Keratinocyte (primary cell): Measurements from ENCODE around the gene RPL39. TPM values are rescaled to one million over a fixed set of nuclear protein-coding genes. Genes with fewer than 3 reads are reported as not detected.

Experiments
- DNase-seq: peaks from one replicate; pipeline ENCODE4 v3.0.0-alpha.2; 2011; ENCODE audit warnings: low read depth, missing footprints, low spot score
- FAIRE-seq: peaks from 2 replicates; lab custom pipeline; 2011; peaks lifted over from hg19 to GRCh38; lab: Jason Lieb, UNC
- H2AFZ ChIP-seq: 2 replicates; pipeline ENCODE4 v1.6.0; 2012; ENCODE audit warnings: low read length, control low read depth, inconsistent platforms; ENCODE audit not compliant: control insufficient read depth
- H3K27ac ChIP-seq: 2 replicates; pipeline ENCODE4 v1.5.1; 2011; ENCODE audit warnings: low read length; ENCODE audit not compliant: control insufficient read depth, insufficient read depth
- H3K27me3 ChIP-seq: 3 replicates; pipeline ENCODE4 v1.6.0; 2011; ENCODE audit warnings: low read length; ENCODE audit not compliant: control insufficient read depth, insufficient read depth; ENCODE audit errors: extremely low read depth
- H3K36me3 ChIP-seq, 2 experiments: 2 replicates in 1 of 2; 3 replicates in 1 of 2; pipeline ENCODE4 v1.5.1; 2011; ENCODE audit warnings: low read length in 2 of 2, mild to moderate bottlenecking in 1 of 2; ENCODE audit not compliant: control insufficient read depth in 2 of 2, insufficient read depth in 2 of 2; ENCODE audit errors: extremely low read depth in 1 of 2
- H3K4me1 ChIP-seq: 3 replicates; pipeline ENCODE4 v1.5.1; 2011; ENCODE audit warnings: low read length; ENCODE audit not compliant: control insufficient read depth, insufficient read depth; ENCODE audit errors: extremely low read depth
- H3K4me2 ChIP-seq: 3 replicates; pipeline ENCODE4 v1.6.0; 2011; ENCODE audit warnings: low read depth, low read length; ENCODE audit not compliant: control insufficient read depth, insufficient read depth; ENCODE audit errors: extremely low read depth
- H3K4me3 ChIP-seq, 3 experiments: fragments of 200-600 bp in 1 of 3; sonication (generic) in 1 of 3; 2 replicates in 2 of 3; 3 replicates in 1 of 3; pipeline ENCODE4 v1.5.1; 2011 to 2016; ENCODE audit warnings: low read length in 3 of 3, mild to moderate bottlenecking in 3 of 3, control low read depth in 2 of 3, inconsistent platforms in 1 of 3, low read depth in 1 of 3, mixed read lengths in 1 of 3, mixed run types in 1 of 3, moderate library complexity in 1 of 3; ENCODE audit not compliant: control insufficient read depth in 2 of 3, insufficient read depth in 2 of 3; ENCODE audit errors: extremely low read depth in 1 of 3
- H3K79me2 ChIP-seq: 2 replicates; pipeline ENCODE4 v1.6.0; 2012; ENCODE audit warnings: low read length; ENCODE audit not compliant: control insufficient read depth, insufficient read depth
- H3K9ac ChIP-seq: 3 replicates; pipeline ENCODE4 v1.6.0; 2011; ENCODE audit warnings: low read length; ENCODE audit not compliant: control insufficient read depth, insufficient read depth; ENCODE audit errors: extremely low read depth
- H3K9me1 ChIP-seq: 3 replicates; pipeline ENCODE4 v1.6.0; 2011; ENCODE audit warnings: low read length; ENCODE audit not compliant: control insufficient read depth, insufficient read depth; ENCODE audit errors: extremely low read depth
- H3K9me3 ChIP-seq: 2 replicates; pipeline ENCODE4 v1.5.1; 2012; ENCODE audit warnings: low read depth, low read length; ENCODE audit not compliant: control insufficient read depth
- H4K20me1 ChIP-seq: 3 replicates; pipeline ENCODE4 v1.6.0; 2011; ENCODE audit warnings: low read length; ENCODE audit not compliant: control insufficient read depth, insufficient read depth; ENCODE audit errors: extremely low read depth
- EZH2 ChIP-seq: IDR thresholded peaks from one replicate; pipeline ENCODE4 v1.6.1; 2012; ENCODE audit warnings: inconsistent platforms, mild to moderate bottlenecking, low read length, moderate library complexity
- dilution Hi-C: fragments of 300-500 bp; cut with MboI; formaldehyde crosslinking; loops from one replicate; pipeline ENCODE4 v1.7.0; 2020; ENCODE audit warnings: low sequenced_read_pairs; ENCODE audit not compliant: extremely low pct_ligation_motif_present
- polyA plus RNA-seq, 5 experiments: library from polyadenylated mRNA; depleted of rRNA in 3 of 5; stranded (reverse) in 3 of 5; stranded (forward) in 1 of 5; unstranded in 1 of 5; fragments of >200 nt; gene quantifications; 1 replicate in 1 of 5; 2 replicates in 3 of 5; 3 replicates in 1 of 5; pipeline versions ENCODE4 v1.2.1 to v1.2.3, GENCODE V29; 2011 to 2012; ENCODE audit warnings: missing spikeins in 2 of 5, low read depth in 1 of 5, low replicate concordance in 1 of 5
- TF ChIP-seq, protein P1 (sequence below), 3 experiments: IDR thresholded peaks in 1 of 3; conservative IDR thresholded peaks in 1 of 3; optimal IDR thresholded peaks in 1 of 3; 2 replicates in 2 of 3; 3 replicates in 1 of 3; pipeline versions ENCODE3 to v1.5.1; 2011; ENCODE audit warnings: low read length in 3 of 3, mild to moderate bottlenecking in 3 of 3, moderate library complexity in 2 of 3, control low read depth in 1 of 3, inconsistent platforms in 1 of 3; ENCODE audit not compliant: insufficient read depth in 2 of 3; ENCODE audit errors: extremely low read depth in 1 of 3

Gene RPL39
- polyA plus RNA-seq, 1 donor (not counting 4 experiments of a cell fraction or from before 2014, with no cell fraction given) = 2,842 TPM

DNA sequence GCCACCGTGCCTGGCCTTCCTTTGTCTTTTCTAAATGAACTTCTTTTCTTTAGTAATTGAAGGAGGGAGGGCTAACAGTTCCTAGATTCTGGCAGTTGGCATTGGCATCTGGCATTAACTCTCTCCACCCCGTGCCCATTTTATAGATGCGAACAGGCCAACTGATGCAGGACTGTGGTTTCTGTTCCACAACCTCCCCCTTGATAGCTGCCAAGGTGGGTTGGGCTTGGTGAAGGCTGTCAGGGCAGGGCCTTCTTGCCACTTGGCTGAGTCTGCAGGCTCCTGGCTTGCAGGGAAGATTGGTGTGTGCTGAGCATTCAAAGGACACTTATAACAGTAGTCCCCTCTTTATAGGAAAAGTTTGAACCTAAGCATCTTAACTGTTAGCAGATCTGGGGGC lies 28.7 kb downstream of the RPL39 start:
- FAIRE-seq = no peak
- dilution Hi-C loops = no loop called here
- no peak overlapping the region for H3K4me3 ChIP-seq
- H3K9ac ChIP-seq = no peak overlapping the region
- no peaks in the 10 kb centered on the region for H3K4me1 ChIP-seq
- H2AFZ ChIP-seq = no peak overlapping the region
- no peaks in the 10 kb centered on the region for H3K79me2 ChIP-seq
- H3K9me3 ChIP-seq = no peaks in the 10 kb centered on the region
- H3K4me2 ChIP-seq = no peak overlapping the region
- TF ChIP-seq, protein P1, sequence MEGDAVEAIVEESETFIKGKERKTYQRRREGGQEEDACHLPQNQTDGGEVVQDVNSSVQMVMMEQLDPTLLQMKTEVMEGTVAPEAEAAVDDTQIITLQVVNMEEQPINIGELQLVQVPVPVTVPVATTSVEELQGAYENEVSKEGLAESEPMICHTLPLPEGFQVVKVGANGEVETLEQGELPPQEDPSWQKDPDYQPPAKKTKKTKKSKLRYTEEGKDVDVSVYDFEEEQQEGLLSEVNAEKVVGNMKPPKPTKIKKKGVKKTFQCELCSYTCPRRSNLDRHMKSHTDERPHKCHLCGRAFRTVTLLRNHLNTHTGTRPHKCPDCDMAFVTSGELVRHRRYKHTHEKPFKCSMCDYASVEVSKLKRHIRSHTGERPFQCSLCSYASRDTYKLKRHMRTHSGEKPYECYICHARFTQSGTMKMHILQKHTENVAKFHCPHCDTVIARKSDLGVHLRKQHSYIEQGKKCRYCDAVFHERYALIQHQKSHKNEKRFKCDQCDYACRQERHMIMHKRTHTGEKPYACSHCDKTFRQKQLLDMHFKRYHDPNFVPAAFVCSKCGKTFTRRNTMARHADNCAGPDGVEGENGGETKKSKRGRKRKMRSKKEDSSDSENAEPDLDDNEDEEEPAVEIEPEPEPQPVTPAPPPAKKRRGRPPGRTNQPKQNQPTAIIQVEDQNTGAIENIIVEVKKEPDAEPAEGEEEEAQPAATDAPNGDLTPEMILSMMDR (optimal IDR thresholded peaks at IDR 0.05 in 1 of 3, IDR thresholded peaks at IDR 0.05 in 1 of 3, conservative IDR thresholded peaks at IDR 0.05 in 1 of 3; ENCODE audit: extremely low read depth in 1 of 3, insufficient read depth in 2 of 3, low read length in 3 of 3) = no peak
- no peak for TF ChIP-seq EZH2
- H3K27me3 ChIP-seq = peaks cover 4% of the 10 kb centered on the region
- H4K20me1 ChIP-seq = no peaks in the 10 kb centered on the region
- H3K27ac ChIP-seq = no peak overlapping the region
- DNase-seq = no peak
- H3K36me3 ChIP-seq = no peaks in the 10 kb centered on the region
- H3K9me1 ChIP-seq = no peaks in the 10 kb centered on the region

DNA sequence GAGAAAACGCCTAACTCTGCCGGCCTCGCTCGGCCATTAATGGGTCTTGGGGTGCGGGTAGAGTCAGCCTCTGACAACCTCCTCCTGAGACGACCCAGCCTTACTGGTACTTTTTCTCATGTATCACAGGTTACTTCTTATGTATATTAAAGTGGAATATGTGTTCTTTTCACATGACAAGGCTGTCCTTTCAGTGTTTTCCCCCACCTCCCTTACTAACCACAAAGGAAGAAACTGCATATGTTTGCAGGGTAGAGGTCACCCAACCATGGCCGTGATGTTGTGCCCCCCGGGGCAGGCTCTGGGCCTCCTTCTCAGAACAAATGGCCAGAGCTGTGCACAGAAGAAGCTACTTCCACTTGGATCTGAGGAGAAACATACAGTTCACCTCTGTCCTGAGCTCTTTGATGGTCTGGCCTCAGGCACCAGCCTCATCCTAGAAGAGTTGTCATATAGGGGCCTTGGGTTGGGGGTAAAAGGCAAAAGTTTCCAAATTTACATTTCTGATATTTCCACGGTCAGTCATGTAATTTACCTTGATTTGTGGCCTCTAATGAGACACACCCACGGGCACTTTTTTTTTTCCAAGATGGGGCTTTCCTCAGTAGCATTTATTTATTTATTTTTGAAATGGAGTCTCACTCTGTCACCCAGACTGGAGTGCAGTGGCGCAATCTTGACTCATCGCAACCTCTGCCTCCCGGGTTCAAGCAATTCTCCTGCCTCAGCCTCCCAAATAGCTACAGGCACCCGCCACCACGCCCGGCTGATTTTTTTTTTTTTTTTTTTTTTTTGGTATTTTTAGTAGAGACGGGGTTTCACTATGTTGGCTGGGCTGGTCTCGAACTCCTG lies 31.2 kb downstream of the RPL39 start:
- FAIRE-seq = no peak

More for the DNA sequence above, 31.2 kb downstream of the RPL39 start:
- H3K27me3 ChIP-seq = peaks cover 4% of the 10 kb centered on the region
- DNase-seq = no peak
- no peaks in the 10 kb centered on the region for H3K36me3 ChIP-seq
- H3K9me3 ChIP-seq = no peaks in the 10 kb centered on the region
- H3K4me2 ChIP-seq = no peak overlapping the region
- TF ChIP-seq, protein P1 (optimal IDR thresholded peaks at IDR 0.05 in 1 of 3, IDR thresholded peaks at IDR 0.05 in 1 of 3, conservative IDR thresholded peaks at IDR 0.05 in 1 of 3; ENCODE audit: extremely low read depth in 1 of 3, insufficient read depth in 2 of 3, low read length in 3 of 3) = no peak
- no peak for TF ChIP-seq EZH2
- H4K20me1 ChIP-seq = no peaks in the 10 kb centered on the region
- no peak overlapping the region for H2AFZ ChIP-seq
- H3K79me2 ChIP-seq = no peaks in the 10 kb centered on the region
- H3K27ac ChIP-seq = no peak overlapping the region
- H3K4me3 ChIP-seq = no peak overlapping the region
- no peaks in the 10 kb centered on the region for H3K4me1 ChIP-seq
- no peaks in the 10 kb centered on the region for H3K9me1 ChIP-seq
- H3K9ac ChIP-seq = no peak overlapping the region
- dilution Hi-C loops = no loop called here
